K562 (cell line): ENCODE results near the gene ZBTB46. TPM values are rescaled to one million over a fixed set of nuclear protein-coding genes. Genes with fewer than 3 reads are reported as not detected.
A peak's percentile ranks its signal among the peaks of the same experiment; 100 is the strongest.

Experiments
- CTBP1 ChIP-seq: fragments of 450-650 bp; IDR thresholded peaks from 2 replicates; pipeline ENCODE4 v1.6.1; 2016; ENCODE audit warnings: borderline replicate concordance
- DACH1 ChIP-seq: fragments of 450-650 bp; IDR thresholded peaks from 2 replicates; pipeline ENCODE4 v1.6.1; 2018; ENCODE audit not compliant: partially characterized antibody
- EGR1 ChIP-seq: fragments of 450-650 bp; conservative IDR thresholded peaks from 2 replicates; pipeline ENCODE4 v1.6.1; 2017; ENCODE audit warnings: mild to moderate bottlenecking
- ERF ChIP-seq: fragments of 450-650 bp; formaldehyde crosslinking; IDR thresholded peaks from 2 replicates; pipeline ENCODE4 v1.4.0; 2020; ENCODE audit warnings: mild to moderate bottlenecking, mixed read lengths
- MED1 ChIP-seq: sonication (generic); formaldehyde crosslinking; IDR thresholded peaks from 2 replicates; pipeline ENCODE4 v1.8.1; 2023; ENCODE audit warnings: missing genetic modification reagents, borderline replicate concordance
- NRF1 ChIP-seq, 2 experiments: fragments of 450-650 bp; IDR thresholded peaks in 1 of 2; conservative IDR thresholded peaks in 1 of 2; 2 replicates each; pipeline ENCODE4 v1.6.1; 2014; ENCODE audit warnings: mild to moderate bottlenecking in 2 of 2
- SMARCA4 ChIP-seq: fragments of 450-650 bp; IDR thresholded peaks from 2 replicates; pipeline ENCODE4 v1.6.1; 2016
- SP1 ChIP-seq: sonication (generic); formaldehyde crosslinking; IDR thresholded peaks from 2 replicates; pipeline ENCODE4 v1.8.1; 2022; ENCODE audit warnings: mild to moderate bottlenecking, missing genetic modification reagents
- TEAD2 ChIP-seq: fragments of 450-650 bp; IDR thresholded peaks from 2 replicates; pipeline ENCODE4 v1.6.1; 2016; ENCODE audit warnings: missing genetic modification characterization, control low read depth, missing compliant biosample characterization
- XRCC5 ChIP-seq: fragments of 200-400 bp; formaldehyde crosslinking; IDR thresholded peaks from 2 replicates; pipeline ENCODE4 v1.6.1; 2017; ENCODE audit warnings: low read depth, mild to moderate bottlenecking, low read length
- ZNF175 ChIP-seq: fragments of 200-800 bp; sonication (Bioruptor generic); IDR thresholded peaks from 2 replicates; pipeline ENCODE4 v1.6.1; 2016; ENCODE audit warnings: low read depth, mild to moderate bottlenecking, missing genetic modification characterization, missing compliant biosample characterization
- ZNF644 ChIP-seq: fragments of 200-800 bp; sonication (Bioruptor generic); IDR thresholded peaks from 2 replicates; pipeline ENCODE4 v1.6.1; 2016; ENCODE audit warnings: low read depth, missing genetic modification characterization, missing compliant biosample characterization
- polyA plus RNA-seq, 8 experiments: library from polyadenylated mRNA; depleted of rRNA in 4 of 8; stranded (reverse) in 5 of 8; unstranded in 3 of 8; fragments of >200 nt; fragmentation: Nextera tagmentation in 2 of 8; fragmentation: Illumina TruSeq in 1 of 8; extraction: Ambion mirVana in 2 of 8; extraction: Trizol in 1 of 8; gene quantifications; 2 replicates each; pipeline versions ENCODE4 v1.2.1 to v1.2.3, GENCODE V29; 2011 to 2014; ENCODE audit warnings: inconsistent platforms in 1 of 8, missing spikeins in 1 of 8
- total RNA-seq, 7 experiments: library from RNA; depleted of rRNA in 6 of 7; stranded (reverse); fragments of >200 nt in 6 of 7; fragmentation: Illumina TruSeq in 2 of 7; extraction: Trizol in 2 of 7; gene quantifications; 2 replicates each; pipeline versions ENCODE4 v1.2.1 to v1.2.3, GENCODE V29; 2011 to 2021; ENCODE audit warnings: low replicate concordance in 1 of 7
- TF ChIP-seq, protein P1 (sequence below): fragments of 250-450 bp; sonication (Bioruptor Pico); IDR thresholded peaks from 2 replicates; pipeline ENCODE4 v1.8.0; 2022; ENCODE audit warnings: moderate library complexity, mild to moderate bottlenecking, inconsistent platforms
- TF ChIP-seq, protein P2 (sequence below): fragments of 250-450 bp; sonication (Bioruptor Pico); IDR thresholded peaks from 2 replicates; pipeline ENCODE4 v1.4.0; 2020; ENCODE audit warnings: borderline replicate concordance
- TF ChIP-seq, protein P3 (sequence below): fragments of 450-650 bp; IDR thresholded peaks from 2 replicates; pipeline ENCODE4 v1.6.1; 2016; ENCODE audit warnings: missing biosample characterization, missing genetic modification characterization
- TF ChIP-seq, protein P4 (sequence below): sonication (generic); formaldehyde crosslinking; IDR thresholded peaks from 2 replicates; pipeline ENCODE4 v1.8.0; 2023; ENCODE audit warnings: mild to moderate bottlenecking, missing genetic modification reagents
- TF ChIP-seq, protein P5 (sequence below): fragments of 250-450 bp; sonication (Bioruptor Pico); IDR thresholded peaks from 2 replicates; pipeline ENCODE4 v1.4.0; 2020; ENCODE audit warnings: mild to moderate bottlenecking

Gene ZBTB46
- total and polyA plus RNA-seq, 9 of the 15 experiments (the other 6 are each of a cell fraction or from before 2014, with no cell fraction given) = 0.29 to 4.1 (median 1.1) TPM

DNA sequence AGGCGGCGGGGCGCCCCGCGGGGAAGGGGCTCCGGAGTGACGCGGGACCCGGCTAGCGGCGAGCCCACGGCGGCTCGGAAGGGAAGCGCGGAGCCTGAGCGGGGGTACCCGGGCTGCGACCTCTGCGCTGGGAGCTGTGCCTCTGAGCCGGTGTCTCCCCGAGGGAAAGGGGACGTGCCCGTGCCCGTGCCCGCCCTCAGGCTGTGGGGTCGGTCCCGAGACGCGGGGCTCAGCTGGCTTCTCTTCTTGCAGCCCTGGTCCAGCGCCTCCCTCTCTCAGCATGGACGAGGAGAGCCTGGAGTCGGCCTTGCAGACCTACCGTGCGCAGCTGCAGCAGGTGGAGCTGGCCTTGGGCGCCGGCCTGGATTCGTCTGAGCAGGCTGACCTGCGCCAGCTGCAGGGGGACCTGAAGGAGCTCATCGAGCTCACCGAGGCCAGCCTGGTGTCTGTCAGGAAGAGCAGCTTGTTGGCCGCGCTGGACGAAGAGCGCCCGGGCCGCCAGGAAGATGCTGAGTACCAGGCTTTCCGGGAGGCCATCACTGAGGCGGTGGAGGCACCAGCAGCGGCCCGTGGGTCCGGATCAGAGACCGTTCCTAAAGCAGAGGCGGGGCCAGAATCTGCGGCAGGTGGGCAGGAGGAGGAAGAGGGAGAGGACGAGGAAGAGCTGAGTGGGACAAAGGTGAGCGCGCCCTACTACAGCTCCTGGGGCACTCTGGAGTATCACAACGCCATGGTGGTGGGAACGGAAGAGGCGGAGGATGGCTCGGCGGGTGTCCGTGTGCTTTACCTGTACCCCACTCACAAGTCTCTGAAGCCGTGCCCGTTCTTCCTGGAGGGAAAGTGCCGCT is 122.5 kb downstream of the ZBTB46 start (continued):
- no peak for TF ChIP-seq ZNF644
- TF ChIP-seq DACH1 = no peak
- TF ChIP-seq CTBP1 = no peak
- TF ChIP-seq, protein P1, sequence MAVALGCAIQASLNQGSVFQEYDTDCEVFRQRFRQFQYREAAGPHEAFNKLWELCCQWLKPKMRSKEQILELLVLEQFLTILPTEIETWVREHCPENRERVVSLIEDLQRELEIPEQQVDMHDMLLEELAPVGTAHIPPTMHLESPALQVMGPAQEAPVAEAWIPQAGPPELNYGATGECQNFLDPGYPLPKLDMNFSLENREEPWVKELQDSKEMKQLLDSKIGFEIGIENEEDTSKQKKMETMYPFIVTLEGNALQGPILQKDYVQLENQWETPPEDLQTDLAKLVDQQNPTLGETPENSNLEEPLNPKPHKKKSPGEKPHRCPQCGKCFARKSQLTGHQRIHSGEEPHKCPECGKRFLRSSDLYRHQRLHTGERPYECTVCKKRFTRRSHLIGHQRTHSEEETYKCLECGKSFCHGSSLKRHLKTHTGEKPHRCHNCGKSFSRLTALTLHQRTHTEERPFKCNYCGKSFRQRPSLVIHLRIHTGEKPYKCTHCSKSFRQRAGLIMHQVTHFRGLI = no peak
- no peak for TF ChIP-seq EGR1
- TF ChIP-seq, protein P2, sequence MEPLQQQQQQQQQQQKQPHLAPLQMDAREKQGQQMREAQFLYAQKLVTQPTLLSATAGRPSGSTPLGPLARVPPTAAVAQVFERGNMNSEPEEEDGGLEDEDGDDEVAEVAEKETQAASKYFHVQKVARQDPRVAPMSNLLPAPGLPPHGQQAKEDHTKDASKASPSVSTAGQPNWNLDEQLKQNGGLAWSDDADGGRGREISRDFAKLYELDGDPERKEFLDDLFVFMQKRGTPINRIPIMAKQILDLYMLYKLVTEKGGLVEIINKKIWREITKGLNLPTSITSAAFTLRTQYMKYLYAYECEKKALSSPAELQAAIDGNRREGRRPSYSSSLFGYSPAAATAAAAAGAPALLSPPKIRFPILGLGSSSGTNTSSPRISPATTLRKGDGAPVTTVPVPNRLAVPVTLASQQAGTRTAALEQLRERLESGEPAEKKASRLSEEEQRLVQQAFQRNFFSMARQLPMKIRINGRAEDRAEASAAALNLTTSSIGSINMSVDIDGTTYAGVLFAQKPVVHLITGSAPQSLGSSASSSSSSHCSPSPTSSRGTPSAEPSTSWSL (CRISPR knock-in tag) = no peak
- TF ChIP-seq, protein P3, sequence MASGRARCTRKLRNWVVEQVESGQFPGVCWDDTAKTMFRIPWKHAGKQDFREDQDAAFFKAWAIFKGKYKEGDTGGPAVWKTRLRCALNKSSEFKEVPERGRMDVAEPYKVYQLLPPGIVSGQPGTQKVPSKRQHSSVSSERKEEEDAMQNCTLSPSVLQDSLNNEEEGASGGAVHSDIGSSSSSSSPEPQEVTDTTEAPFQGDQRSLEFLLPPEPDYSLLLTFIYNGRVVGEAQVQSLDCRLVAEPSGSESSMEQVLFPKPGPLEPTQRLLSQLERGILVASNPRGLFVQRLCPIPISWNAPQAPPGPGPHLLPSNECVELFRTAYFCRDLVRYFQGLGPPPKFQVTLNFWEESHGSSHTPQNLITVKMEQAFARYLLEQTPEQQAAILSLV (tag) = no peak
- TF ChIP-seq ZNF175 (CRISPR knock-in tag) = no peak
- TF ChIP-seq TEAD2 = no peak
- TF ChIP-seq, protein P4, sequence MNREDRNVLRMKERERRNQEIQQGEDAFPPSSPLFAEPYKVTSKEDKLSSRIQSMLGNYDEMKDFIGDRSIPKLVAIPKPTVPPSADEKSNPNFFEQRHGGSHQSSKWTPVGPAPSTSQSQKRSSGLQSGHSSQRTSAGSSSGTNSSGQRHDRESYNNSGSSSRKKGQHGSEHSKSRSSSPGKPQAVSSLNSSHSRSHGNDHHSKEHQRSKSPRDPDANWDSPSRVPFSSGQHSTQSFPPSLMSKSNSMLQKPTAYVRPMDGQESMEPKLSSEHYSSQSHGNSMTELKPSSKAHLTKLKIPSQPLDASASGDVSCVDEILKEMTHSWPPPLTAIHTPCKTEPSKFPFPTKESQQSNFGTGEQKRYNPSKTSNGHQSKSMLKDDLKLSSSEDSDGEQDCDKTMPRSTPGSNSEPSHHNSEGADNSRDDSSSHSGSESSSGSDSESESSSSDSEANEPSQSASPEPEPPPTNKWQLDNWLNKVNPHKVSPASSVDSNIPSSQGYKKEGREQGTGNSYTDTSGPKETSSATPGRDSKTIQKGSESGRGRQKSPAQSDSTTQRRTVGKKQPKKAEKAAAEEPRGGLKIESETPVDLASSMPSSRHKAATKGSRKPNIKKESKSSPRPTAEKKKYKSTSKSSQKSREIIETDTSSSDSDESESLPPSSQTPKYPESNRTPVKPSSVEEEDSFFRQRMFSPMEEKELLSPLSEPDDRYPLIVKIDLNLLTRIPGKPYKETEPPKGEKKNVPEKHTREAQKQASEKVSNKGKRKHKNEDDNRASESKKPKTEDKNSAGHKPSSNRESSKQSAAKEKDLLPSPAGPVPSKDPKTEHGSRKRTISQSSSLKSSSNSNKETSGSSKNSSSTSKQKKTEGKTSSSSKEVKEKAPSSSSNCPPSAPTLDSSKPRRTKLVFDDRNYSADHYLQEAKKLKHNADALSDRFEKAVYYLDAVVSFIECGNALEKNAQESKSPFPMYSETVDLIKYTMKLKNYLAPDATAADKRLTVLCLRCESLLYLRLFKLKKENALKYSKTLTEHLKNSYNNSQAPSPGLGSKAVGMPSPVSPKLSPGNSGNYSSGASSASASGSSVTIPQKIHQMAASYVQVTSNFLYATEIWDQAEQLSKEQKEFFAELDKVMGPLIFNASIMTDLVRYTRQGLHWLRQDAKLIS (CRISPR knock-in tag) = no peak
- TF ChIP-seq, protein P5, sequence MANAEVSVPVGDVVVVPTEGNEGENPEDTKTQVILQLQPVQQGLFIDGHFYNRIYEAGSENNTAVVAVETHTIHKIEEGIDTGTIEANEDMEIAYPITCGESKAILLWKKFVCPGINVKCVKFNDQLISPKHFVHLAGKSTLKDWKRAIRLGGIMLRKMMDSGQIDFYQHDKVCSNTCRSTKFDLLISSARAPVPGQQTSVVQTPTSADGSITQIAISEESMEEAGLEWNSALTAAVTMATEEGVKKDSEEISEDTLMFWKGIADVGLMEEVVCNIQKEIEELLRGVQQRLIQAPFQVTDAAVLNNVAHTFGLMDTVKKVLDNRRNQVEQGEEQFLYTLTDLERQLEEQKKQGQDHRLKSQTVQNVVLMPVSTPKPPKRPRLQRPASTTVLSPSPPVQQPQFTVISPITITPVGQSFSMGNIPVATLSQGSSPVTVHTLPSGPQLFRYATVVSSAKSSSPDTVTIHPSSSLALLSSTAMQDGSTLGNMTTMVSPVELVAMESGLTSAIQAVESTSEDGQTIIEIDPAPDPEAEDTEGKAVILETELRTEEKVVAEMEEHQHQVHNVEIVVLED (CRISPR knock-in tag) = no peak
- no peak for TF ChIP-seq ERF (CRISPR knock-in tag)
- TF ChIP-seq NRF1 (conservative IDR thresholded peaks at IDR 0.05 in 1 of 2, IDR thresholded peaks at IDR 0.05 in 1 of 2) = peak; percentile 66 to 75
- TF ChIP-seq SP1 (CRISPR knock-in tag) = no peak
- TF ChIP-seq SMARCA4 = no peak
- TF ChIP-seq MED1 (CRISPR knock-in tag) = peak; percentile 73; the same call in 1 of the 2 replicates
- TF ChIP-seq XRCC5 = no peak
